GM12878 (cell line): Measurements from ENCODE around the gene B9D1.

Experiments
- CBFB ChIP-seq: IDR thresholded peaks from 2 replicates; pipeline ENCODE4 v1.6.1; 2016; ENCODE audit warnings: antibody characterized with exemption, low read depth
- EP300 ChIP-seq, 2 experiments: fragments of 150-350 bp in 1 of 2; IDR thresholded peaks; 2 replicates each; pipeline ENCODE4 v1.6.1; 2011 to 2012; ENCODE audit warnings: low read depth in 2 of 2, low read length in 2 of 2, borderline replicate concordance in 1 of 2, improper control_type of control experiment in 1 of 2, inconsistent platforms in 1 of 2; ENCODE audit not compliant: control insufficient read depth in 1 of 2
- FOXM1 ChIP-seq: IDR thresholded peaks from 2 replicates; pipeline ENCODE4 v1.6.1; 2012; ENCODE audit warnings: low read depth, mild to moderate bottlenecking, inconsistent platforms, low read length, moderate library complexity
- HDAC6 ChIP-seq: fragments of 200-600 bp; sonication (generic); IDR thresholded peaks from one replicate; pipeline ENCODE4 v1.8.0; 2017; ENCODE audit warnings: antibody characterized with exemption; ENCODE audit not compliant: unreplicated experiment
- KLF5 ChIP-seq: fragments of 450-650 bp; IDR thresholded peaks from 2 replicates; pipeline ENCODE4 v1.6.1; 2014; ENCODE audit warnings: mild to moderate bottlenecking; ENCODE audit not compliant: partially characterized antibody
- MTA2 ChIP-seq: fragments of 450-650 bp; IDR thresholded peaks from 2 replicates; pipeline ENCODE4 v1.6.1; 2016; ENCODE audit warnings: low read depth, mild to moderate bottlenecking, moderate library complexity
- SP1 ChIP-seq: IDR thresholded peaks from one replicate; pipeline ENCODE4 v1.6.1; 2011; ENCODE audit warnings: low read depth, low read length
- YY1 ChIP-seq: IDR thresholded peaks from 2 replicates; pipeline ENCODE4 v1.6.1; 2011; ENCODE audit warnings: low read depth, mild to moderate bottlenecking, low read length
- TF ChIP-seq, protein P1 (sequence below), 3 experiments: IDR thresholded peaks in 2 of 3; conservative IDR thresholded peaks in 1 of 3; 2 replicates each; pipeline ENCODE4 v1.5.1; 2011; ENCODE audit warnings: low read depth in 3 of 3, low read length in 3 of 3, mild to moderate bottlenecking in 3 of 3, control low read depth in 2 of 3, moderate library complexity in 2 of 3, inconsistent platforms in 1 of 3, mixed read lengths in 1 of 3; ENCODE audit not compliant: control insufficient read depth in 2 of 3, insufficient read depth in 1 of 3; ENCODE audit errors: extremely low read depth in 1 of 3
- TF ChIP-seq, protein P2 (sequence below): fragments of 450-650 bp; IDR thresholded peaks from 2 replicates; pipeline ENCODE4 v1.6.1; 2017; ENCODE audit warnings: antibody characterized with exemption, mild to moderate bottlenecking, moderate library complexity

DNA sequence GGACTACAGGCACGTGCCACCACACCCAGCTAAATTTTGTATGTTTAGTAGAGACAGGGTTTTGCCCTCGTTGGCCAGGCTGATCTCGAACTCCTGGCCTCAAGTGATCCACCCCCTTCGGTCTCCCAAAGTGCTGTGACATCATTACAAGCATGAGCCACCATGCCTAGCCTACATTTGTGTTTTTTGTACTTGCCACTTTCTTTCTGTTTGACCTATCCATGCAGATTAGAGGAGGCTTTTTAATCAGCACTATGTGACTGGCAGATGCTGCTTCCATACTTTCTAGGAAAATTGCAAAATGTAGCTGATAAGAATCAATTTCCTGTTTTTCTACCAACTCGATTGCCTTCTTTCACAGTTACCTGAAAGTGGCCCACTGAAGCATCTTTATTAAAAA is 57.3 kb downstream of the B9D1 start:
- TF ChIP-seq, protein P1, sequence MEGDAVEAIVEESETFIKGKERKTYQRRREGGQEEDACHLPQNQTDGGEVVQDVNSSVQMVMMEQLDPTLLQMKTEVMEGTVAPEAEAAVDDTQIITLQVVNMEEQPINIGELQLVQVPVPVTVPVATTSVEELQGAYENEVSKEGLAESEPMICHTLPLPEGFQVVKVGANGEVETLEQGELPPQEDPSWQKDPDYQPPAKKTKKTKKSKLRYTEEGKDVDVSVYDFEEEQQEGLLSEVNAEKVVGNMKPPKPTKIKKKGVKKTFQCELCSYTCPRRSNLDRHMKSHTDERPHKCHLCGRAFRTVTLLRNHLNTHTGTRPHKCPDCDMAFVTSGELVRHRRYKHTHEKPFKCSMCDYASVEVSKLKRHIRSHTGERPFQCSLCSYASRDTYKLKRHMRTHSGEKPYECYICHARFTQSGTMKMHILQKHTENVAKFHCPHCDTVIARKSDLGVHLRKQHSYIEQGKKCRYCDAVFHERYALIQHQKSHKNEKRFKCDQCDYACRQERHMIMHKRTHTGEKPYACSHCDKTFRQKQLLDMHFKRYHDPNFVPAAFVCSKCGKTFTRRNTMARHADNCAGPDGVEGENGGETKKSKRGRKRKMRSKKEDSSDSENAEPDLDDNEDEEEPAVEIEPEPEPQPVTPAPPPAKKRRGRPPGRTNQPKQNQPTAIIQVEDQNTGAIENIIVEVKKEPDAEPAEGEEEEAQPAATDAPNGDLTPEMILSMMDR (IDR thresholded peaks at IDR 0.05 in 2 of 3, conservative IDR thresholded peaks at IDR 0.05 in 1 of 3; ENCODE audit: control insufficient read depth in 2 of 3, extremely low read depth in 1 of 3, insufficient read depth in 1 of 3, low read depth in 3 of 3, low read length in 3 of 3), result no peak
- TF ChIP-seq EP300 (IDR thresholded peaks at IDR 0.05; ENCODE audit: borderline replicate concordance in 1 of 2, control insufficient read depth in 1 of 2, low read depth in 2 of 2, low read length in 2 of 2) (no peak), YY1 (no peak), FOXM1 (no peak), HDAC6 (no peak), CBFB (no peak), SP1 (no peak), KLF5 (no peak), MTA2 (no peak)
- TF ChIP-seq, protein P2, sequence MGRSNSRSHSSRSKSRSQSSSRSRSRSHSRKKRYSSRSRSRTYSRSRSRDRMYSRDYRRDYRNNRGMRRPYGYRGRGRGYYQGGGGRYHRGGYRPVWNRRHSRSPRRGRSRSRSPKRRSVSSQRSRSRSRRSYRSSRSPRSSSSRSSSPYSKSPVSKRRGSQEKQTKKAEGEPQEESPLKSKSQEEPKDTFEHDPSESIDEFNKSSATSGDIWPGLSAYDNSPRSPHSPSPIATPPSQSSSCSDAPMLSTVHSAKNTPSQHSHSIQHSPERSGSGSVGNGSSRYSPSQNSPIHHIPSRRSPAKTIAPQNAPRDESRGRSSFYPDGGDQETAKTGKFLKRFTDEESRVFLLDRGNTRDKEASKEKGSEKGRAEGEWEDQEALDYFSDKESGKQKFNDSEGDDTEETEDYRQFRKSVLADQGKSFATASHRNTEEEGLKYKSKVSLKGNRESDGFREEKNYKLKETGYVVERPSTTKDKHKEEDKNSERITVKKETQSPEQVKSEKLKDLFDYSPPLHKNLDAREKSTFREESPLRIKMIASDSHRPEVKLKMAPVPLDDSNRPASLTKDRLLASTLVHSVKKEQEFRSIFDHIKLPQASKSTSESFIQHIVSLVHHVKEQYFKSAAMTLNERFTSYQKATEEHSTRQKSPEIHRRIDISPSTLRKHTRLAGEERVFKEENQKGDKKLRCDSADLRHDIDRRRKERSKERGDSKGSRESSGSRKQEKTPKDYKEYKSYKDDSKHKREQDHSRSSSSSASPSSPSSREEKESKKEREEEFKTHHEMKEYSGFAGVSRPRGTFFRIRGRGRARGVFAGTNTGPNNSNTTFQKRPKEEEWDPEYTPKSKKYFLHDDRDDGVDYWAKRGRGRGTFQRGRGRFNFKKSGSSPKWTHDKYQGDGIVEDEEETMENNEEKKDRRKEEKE, result no peak
